Omental fat pad (tissue), 4 donors: ENCODE results near the gene EPO. TPM values are rescaled to one million over a fixed set of nuclear protein-coding genes. Genes with fewer than 3 reads are reported as not detected.

Source experiments
- ATAC-seq: fragments of 150-250 bp; one replicate; pipeline ENCODE4 v1.9.1; 2016; ENCODE audit warnings: mild to moderate bottlenecking, moderate library complexity; ENCODE audit not compliant: low FRiP score
- DNase-seq: peaks from one replicate; pipeline ENCODE4 v3.0.0-alpha.2; 2019; ENCODE audit warnings: low spot score
- CTCF ChIP-seq, 3 donors: fragments of 450-650 bp; IDR thresholded peaks; one replicate each; pipeline ENCODE4 v1.5.1; 2016 to 2017; ENCODE audit warnings: antibody characterized with exemption in 3 of 3, mild to moderate bottlenecking in 3 of 3, moderate library complexity in 2 of 3
- total RNA-seq, 4 donors: library from RNA; depleted of rRNA; stranded (reverse); fragments of >200 nt; gene quantifications; one replicate each; pipeline ENCODE4 v1.1.0, GENCODE V29; 2016

EPO gene
- total RNA-seq, 4 donors from 2014 or later: not detected

GRCh38 chr7:100730136-100730800 is 10.0 kb downstream of the EPO start:
- no peak for ATAC-seq
- TF ChIP-seq CTCF (IDR thresholded peaks at IDR 0.05): no peak
- DNase-seq: no peak

GRCh38 chr7:100731937-100732636 is 11.8 kb downstream of the EPO start:
- ATAC-seq (no peak), DNase-seq (no peak)
- TF ChIP-seq CTCF (IDR thresholded peaks at IDR 0.05): no peak

GRCh38 chr7:100735730-100736129 is 15.5 kb downstream of the EPO start:
- DNase-seq (no peak), ATAC-seq (no peak)
- no peak for TF ChIP-seq CTCF (IDR thresholded peaks at IDR 0.05)

- no peak for TF ChIP-seq CTCF (IDR thresholded peaks at IDR 0.05)
- no peak for DNase-seq
- ATAC-seq: no peak
Measured at GRCh38 chr7:100736671-100737070, 16.4 kb downstream of the EPO start.

GRCh38 chr7:100739934-100740333 is 19.7 kb downstream of the EPO start:
- DNase-seq: no peak
- ATAC-seq: no peak
- no peak for TF ChIP-seq CTCF (IDR thresholded peaks at IDR 0.05)

- DNase-seq: no peak
- TF ChIP-seq CTCF (IDR thresholded peaks at IDR 0.05): no peak
Measured at GRCh38 chr7:100744605-100745004, 24.3 kb downstream of the EPO start.

GRCh38 chr7:100745184-100745583 is 24.9 kb downstream of the EPO start:
- ATAC-seq: no peak
- no peak for DNase-seq
- TF ChIP-seq CTCF (IDR thresholded peaks at IDR 0.05): no peak

More at GRCh38 chr7:100744605-100745004, 24.3 kb downstream of the EPO start:
- no peak for ATAC-seq
